Ovary (tissue), 3 donors: Measurements from ENCODE around the gene CLDN20.

ENCODE experiments used
- EP300 ChIP-seq: sonication (generic); formaldehyde crosslinking; IDR thresholded peaks from one replicate; pipeline ENCODE4 v1.6.1; 2017; ENCODE audit warnings: antibody characterized with exemption
- POLR2A ChIP-seq: fragments of 450-650 bp; IDR thresholded peaks from one replicate; pipeline ENCODE4 v1.6.1; 2017; ENCODE audit warnings: antibody characterized with exemption, mild to moderate bottlenecking, moderate library complexity
- TF ChIP-seq, protein P1 (sequence below), 3 donors: fragments of 450-650 bp in 2 of 3; fragments of 200-600 bp in 1 of 3; IDR thresholded peaks; one replicate each; pipeline versions ENCODE4 v1.5.1 to v1.8.0; 2016 to 2022; ENCODE audit warnings: antibody characterized with exemption in 3 of 3, mild to moderate bottlenecking in 1 of 3
- donor health status: DM: no; HTN: no; CAD: no.

DNA sequence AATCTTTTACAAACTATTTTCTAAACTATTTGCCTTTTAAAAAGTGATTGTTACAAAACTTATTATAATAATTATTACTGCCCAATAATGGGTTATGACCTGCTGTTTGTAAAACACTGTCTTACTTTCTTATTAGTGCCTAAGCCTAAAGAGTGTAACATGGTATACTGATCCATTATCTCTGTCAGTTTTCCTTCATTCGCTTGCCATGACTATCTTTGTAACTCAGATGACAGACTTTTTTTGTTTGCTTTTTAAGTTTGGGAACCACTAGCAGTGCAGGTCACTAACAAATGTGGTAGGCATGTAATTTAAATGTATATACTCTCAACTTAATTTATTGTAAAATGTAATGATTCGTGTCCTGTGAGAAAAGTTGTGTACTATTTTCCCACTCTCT lies 60.4 kb downstream of the CLDN20 start:
- TF ChIP-seq EP300, result no peak
- TF ChIP-seq POLR2A, result no peak
- TF ChIP-seq, protein P1, sequence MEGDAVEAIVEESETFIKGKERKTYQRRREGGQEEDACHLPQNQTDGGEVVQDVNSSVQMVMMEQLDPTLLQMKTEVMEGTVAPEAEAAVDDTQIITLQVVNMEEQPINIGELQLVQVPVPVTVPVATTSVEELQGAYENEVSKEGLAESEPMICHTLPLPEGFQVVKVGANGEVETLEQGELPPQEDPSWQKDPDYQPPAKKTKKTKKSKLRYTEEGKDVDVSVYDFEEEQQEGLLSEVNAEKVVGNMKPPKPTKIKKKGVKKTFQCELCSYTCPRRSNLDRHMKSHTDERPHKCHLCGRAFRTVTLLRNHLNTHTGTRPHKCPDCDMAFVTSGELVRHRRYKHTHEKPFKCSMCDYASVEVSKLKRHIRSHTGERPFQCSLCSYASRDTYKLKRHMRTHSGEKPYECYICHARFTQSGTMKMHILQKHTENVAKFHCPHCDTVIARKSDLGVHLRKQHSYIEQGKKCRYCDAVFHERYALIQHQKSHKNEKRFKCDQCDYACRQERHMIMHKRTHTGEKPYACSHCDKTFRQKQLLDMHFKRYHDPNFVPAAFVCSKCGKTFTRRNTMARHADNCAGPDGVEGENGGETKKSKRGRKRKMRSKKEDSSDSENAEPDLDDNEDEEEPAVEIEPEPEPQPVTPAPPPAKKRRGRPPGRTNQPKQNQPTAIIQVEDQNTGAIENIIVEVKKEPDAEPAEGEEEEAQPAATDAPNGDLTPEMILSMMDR (IDR thresholded peaks at IDR 0.05), result no peak
